Daoy (cell line): ENCODE measurements around the gene OS9. TPM values are rescaled to one million over a fixed set of nuclear protein-coding genes. Genes with fewer than 3 reads are reported as not detected.

Source experiments
- DNase-seq: peaks from one replicate; pipeline ENCODE4 v3.0.0-alpha.2; 2015; ENCODE audit warnings: low read depth
- total RNA-seq: library from RNA; depleted of rRNA; stranded (reverse); fragments of >200 nt; shearing (Covaris generic); gene quantifications from 2 replicates; pipeline ENCODE4 v1.2.3, GENCODE V29; 2014; rRNA removed

Gene OS9
- total RNA-seq, 1 experiment from 2014 or later: 262 TPM

DNA sequence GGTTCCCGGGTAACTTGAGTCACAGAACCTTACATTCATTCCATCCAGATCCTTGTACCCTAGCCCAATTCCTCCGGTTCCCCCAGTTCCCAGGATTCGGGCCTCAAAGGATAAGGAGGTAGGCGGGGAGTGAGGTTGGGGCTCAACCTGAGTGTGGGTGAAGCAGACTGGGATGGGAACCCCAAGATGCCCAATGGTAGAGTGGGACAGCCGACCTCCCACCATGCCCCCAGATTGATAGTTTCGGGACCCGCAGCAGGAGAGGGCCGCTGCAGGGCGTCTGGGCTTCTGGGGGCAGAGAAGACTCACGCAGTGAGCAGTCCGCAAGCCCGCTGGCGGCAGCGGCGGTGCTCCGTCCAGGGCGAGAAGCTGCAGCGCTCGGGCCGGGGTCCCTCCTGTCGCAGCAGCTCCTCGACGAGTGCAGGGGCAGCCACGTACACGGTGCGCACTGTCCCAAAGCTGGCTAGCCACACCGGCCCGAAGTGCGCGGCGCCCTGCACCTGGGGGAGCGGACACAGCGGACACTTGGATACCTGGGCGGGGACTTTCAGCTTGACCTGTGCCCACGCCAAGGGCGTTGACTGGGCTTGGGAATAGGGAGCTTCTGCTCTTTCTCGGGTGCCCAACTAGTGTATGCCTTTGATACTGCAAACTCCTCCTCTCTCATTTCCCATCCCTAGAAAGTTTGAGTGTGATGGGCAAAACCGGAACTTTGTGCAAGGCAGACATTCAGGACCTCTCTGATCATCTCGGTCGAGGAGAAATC lies 71.9 kb downstream of the OS9 start:
- peak; percentile 27 for DNase-seq

DNA sequence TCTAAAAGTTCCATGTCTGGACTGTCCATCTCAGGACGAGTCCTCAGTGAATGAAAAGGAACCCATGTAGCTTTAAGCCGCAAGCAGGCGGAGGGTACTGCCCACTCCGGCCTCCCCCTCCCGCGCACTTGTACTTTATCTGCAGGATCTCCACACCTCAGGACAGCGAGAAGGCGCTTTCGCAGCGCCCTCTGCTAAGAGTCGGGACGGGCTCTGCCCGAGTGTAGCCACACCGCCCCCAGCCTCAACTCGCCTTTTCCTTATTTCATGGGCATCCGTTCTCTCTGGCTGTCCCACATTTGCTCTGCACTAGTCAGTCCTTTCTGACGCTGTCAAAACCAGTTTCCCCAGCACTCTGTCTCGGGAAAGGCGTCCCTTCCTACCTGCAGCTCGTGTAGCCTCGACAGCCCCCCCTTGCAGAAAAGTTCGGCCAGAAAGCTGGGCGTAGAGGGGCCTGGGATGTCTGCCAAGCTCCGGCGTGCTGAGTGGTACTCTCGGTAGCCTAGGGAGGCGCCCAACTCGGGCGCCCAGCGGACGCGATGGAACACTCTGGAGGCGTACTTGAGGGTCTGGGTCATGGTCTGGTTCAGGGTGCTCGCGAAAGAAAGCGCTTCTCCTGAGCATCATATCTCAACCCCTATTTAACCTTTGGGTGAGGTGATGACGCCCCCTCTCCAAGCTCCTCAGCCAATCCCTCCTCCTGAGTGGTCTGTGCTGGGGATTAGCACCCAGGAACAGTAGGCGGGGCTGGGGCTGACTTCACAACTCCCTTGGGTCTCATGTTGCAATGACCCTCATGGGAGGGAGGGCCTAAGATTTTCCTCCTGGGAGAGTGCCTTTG lies 72.8 kb downstream of the OS9 start, which contains the start of gene CYP27B1:
Gene CYP27B1 (minus strand): TSS at position 615 of the 841 bp plus-strand sequence. CDS start 37 bp downstream, at position 578.
- DNase-seq: peak; percentile 55

DNA sequence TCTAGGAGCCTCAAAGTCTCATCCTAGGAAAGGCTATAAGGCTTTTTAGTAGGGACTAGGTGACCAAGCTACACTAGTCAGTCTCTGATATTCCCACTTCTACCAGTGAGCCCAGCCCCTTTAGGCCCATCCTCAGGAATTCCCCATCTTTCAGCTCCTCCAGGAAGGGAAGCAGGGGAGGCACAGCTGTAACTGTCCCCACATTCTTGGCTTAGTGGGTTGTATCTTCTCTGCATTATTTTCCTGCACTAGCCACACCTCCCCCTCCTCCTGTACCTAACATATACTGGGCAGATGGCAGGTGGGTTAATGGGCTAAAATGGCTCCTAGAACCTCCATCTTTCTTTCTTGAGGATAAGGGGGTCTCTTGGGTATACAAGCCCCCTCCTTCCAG lies 73.4 kb downstream of the OS9 start:
- no peak for DNase-seq

DNA sequence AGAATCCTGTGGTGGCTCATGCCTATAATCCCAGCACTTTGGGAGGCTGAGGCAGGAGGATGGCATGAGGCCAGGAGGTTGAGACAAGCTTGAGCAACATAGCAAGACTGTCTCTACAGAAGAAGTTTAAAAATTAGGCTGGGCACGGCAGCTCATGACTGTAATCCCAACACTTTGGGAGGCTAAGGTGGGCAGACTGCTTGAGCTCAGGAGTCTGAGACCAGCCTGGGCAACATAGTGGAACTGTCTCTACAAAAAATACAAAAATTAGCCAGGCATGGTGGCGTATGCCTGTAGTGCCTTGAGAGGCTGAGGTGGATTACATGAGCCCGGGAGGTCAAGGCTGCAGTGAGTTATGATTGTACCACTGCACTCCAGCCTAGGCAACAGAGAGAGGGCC lies 73.9 kb downstream of the OS9 start:
- no peak for DNase-seq

DNA sequence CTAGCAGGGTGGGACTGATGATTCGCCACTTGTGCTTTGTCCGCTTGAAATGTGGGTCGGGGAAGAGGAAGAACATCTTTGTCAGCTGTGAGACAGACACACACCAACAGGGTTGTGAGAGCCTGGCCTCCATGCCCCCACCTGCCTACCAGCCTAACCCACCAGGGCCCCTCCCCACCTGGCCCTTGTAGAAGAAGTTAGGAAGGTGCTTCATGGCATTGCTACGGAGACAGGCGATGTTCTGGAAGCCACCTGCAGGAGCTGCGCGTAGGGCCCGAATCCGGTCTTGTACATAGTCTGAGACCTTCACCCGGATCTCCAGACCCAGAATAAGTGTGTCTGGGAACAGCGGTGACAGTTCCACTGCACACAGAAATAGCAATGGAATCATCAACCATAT lies 75.7 kb downstream of the OS9 start:
- DNase-seq: no peak

DNA sequence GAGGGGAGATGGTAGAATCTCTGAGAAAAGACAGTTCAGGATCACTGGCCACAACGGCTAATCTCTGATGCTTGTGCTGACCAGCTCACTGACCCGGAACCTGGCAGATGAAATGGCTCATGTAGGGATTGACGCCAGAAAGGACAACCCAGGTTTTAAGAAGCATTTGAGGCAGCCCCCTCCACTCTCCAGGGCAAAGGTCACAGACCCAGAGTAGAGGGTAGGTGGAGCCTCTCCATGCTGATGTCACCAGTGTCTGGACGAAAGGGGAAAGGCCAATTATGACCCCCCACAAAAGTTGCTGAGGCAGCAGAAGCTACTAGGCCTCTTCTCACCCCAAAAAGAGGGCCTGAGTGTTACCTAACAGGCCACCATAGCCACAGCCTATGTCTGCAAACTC lies 76.8 kb downstream of the OS9 start:
- no peak for DNase-seq

Other genes starting within 250 kb of the OS9 start
- 0.80 and 1.6 TPM in 2 replicates for gene INHBE, start 238.8 kb upstream of the OS9 start, total RNA-seq
- gene GLI1, start 234.3 kb upstream of the OS9 start, total RNA-seq: 0.57 and 2.1 TPM in 2 replicates
- gene ARHGAP9, start 214.3 kb upstream of the OS9 start, total RNA-seq: 0.51 TPM in 1 of 2 replicates, not detected in the other
- gene MARS1, start 206.1 kb upstream of the OS9 start, total RNA-seq: 120 and 177 TPM in 2 replicates
- gene DDIT3, start 173.6 kb upstream of the OS9 start, total RNA-seq: 9.4 and 11.3 TPM in 2 replicates
- gene MBD6, start 171.3 kb upstream of the OS9 start, total RNA-seq: 0.57 and 0.91 TPM in 2 replicates
- gene DCTN2, start 146.9 kb upstream of the OS9 start, total RNA-seq: 108 and 118 TPM in 2 replicates
- 0.69 and 1.0 TPM in 2 replicates for gene KIF5A, start 144.1 kb upstream of the OS9 start, total RNA-seq
- 35.2 and 44.9 TPM in 2 replicates for gene PIP4K2C, start 102.9 kb upstream of the OS9 start, total RNA-seq
- gene DTX3, start 89.3 kb upstream of the OS9 start, total RNA-seq: 12.3 and 12.7 TPM in 2 replicates
- gene ARHGEF25, start 82.7 kb upstream of the OS9 start, total RNA-seq: 0.95 and 5.6 TPM in 2 replicates
- gene B4GALNT1, start 60.9 kb upstream of the OS9 start, total RNA-seq: 36.5 and 60.9 TPM in 2 replicates
- 0.03 and 0.29 TPM in 2 replicates for gene AGAP2, start 44.6 kb downstream of the OS9 start, total RNA-seq
- 7.9 and 13.5 TPM in 2 replicates for gene TSPAN31, start 50.9 kb downstream of the OS9 start, total RNA-seq
- 317 and 359 TPM in 2 replicates for gene CDK4, start 58.2 kb downstream of the OS9 start, total RNA-seq
- 5.5 and 6.5 TPM in 2 replicates for gene MARCHF9, start 61.0 kb downstream of the OS9 start, total RNA-seq
- gene CYP27B1, start 72.9 kb downstream of the OS9 start, total RNA-seq: 2.2 and 2.6 TPM in 2 replicates
- gene METTL1, start 78.0 kb downstream of the OS9 start, total RNA-seq: 21.0 and 37.5 TPM in 2 replicates
- 1.9 and 2.6 TPM in 2 replicates for gene EEF1AKMT3, start 78.5 kb downstream of the OS9 start, total RNA-seq
- 38.2 and 48.9 TPM in 2 replicates for gene TSFM, start 88.7 kb downstream of the OS9 start, total RNA-seq
- gene AVIL, start 124.6 kb downstream of the OS9 start, total RNA-seq: not detected in 2 replicates
- 26.3 and 28.2 TPM in 2 replicates for gene CTDSP2, start 152.6 kb downstream of the OS9 start, total RNA-seq
- gene ATP23, start 247.4 kb downstream of the OS9 start, total RNA-seq: 13.2 and 15.3 TPM in 2 replicates